ENCODE results near the gene DSG3.

- TF ChIP-seq, protein P1, sequence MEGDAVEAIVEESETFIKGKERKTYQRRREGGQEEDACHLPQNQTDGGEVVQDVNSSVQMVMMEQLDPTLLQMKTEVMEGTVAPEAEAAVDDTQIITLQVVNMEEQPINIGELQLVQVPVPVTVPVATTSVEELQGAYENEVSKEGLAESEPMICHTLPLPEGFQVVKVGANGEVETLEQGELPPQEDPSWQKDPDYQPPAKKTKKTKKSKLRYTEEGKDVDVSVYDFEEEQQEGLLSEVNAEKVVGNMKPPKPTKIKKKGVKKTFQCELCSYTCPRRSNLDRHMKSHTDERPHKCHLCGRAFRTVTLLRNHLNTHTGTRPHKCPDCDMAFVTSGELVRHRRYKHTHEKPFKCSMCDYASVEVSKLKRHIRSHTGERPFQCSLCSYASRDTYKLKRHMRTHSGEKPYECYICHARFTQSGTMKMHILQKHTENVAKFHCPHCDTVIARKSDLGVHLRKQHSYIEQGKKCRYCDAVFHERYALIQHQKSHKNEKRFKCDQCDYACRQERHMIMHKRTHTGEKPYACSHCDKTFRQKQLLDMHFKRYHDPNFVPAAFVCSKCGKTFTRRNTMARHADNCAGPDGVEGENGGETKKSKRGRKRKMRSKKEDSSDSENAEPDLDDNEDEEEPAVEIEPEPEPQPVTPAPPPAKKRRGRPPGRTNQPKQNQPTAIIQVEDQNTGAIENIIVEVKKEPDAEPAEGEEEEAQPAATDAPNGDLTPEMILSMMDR (IDR thresholded peaks at IDR 0.05) = no peak
- TF ChIP-seq POLR2AphosphoS5 (IDR thresholded peaks at IDR 0.05) (no peak), POLR2A (IDR thresholded peaks at IDR 0.05) (no peak)
Observed at GRCh38 chr18:31410716-31411483, 36.6 kb upstream of the DSG3 start.
